C4-2B (cell line): ENCODE measurements around the gene ATF6B.

ENCODE experiments used
- CTCF ChIP-seq: fragments of 450-650 bp; conservative IDR thresholded peaks from 2 replicates; pipeline ENCODE4 v1.5.1; 2017; ENCODE audit warnings: mild to moderate bottlenecking
- ZFX ChIP-seq: fragments of 450-650 bp; IDR thresholded peaks from 2 replicates; pipeline ENCODE4 v1.6.1; 2017

DNA sequence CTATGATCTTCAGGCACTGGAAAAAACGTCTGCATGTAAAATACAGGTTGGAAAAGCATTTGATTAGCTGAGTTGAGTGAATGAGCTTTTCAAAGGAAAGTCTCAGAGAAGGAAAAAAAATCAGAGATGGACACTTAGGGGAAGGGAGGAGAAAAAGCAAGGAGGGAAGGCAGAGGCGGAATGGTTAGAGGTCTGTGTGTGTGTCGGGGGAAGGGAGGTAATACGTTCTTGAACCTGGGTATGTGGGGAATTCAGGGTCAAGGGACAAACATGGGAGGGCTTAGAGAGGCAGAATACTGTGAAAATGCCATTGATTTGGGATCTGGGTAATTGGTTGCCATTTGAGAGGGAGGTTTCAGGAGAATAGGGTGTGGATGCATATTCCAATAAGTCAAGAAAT, 18.6 kb upstream of the ATF6B start:
- TF ChIP-seq CTCF (no peak), ZFX (no peak)
